WTC11 (cell line): Measurements from ENCODE around the gene LRRC8A. TPM values are rescaled to one million over a fixed set of nuclear protein-coding genes. Genes with fewer than 3 reads are reported as not detected.

ENCODE experiments used
- ATAC-seq: fragments of 200-7000 bp; cut with Tn5 transposase; 2 replicates; pipeline ENCODE4 v1.10.0; 2021; ENCODE audit warnings: mild to moderate bottlenecking, moderate library complexity
- CTCF ChIA-PET: fragments of 300-600 bp; sonication (Branson Sonifier 250); formaldehyde crosslinking; loops from one replicate; lab custom pipeline; 2021; ENCODE audit warnings: antibody characterized with exemption; lab: Charles Lee
- POLR2A ChIA-PET: fragments of 350-600 bp; sonication (Branson Sonifier 250); formaldehyde crosslinking; loops from one replicate; lab custom pipeline; 2021; ENCODE audit warnings: antibody characterized with exemption; lab: Charles Lee
- DNase-seq: peaks from one replicate; pipeline ENCODE4 v3.0.0; 2021; ENCODE audit warnings: low spot score
- H3K27ac Mint-ChIP-seq: 2 replicates; pipeline ENCODE4 v1.8.0; 2021; ENCODE audit warnings: mixed read lengths
- H3K27me3 Mint-ChIP-seq: 2 replicates; pipeline ENCODE4 v1.8.0; 2021; ENCODE audit warnings: low read depth, mild to moderate bottlenecking, moderate library complexity, mixed read lengths
- H3K36me3 Mint-ChIP-seq: 2 replicates; pipeline ENCODE4 v1.8.0; 2021; ENCODE audit warnings: mixed read lengths
- H3K4me1 Mint-ChIP-seq: 2 replicates; pipeline ENCODE4 v1.8.0; 2022; ENCODE audit warnings: mixed read lengths
- H3K4me3 Mint-ChIP-seq: 2 replicates; pipeline ENCODE4 v1.8.0; 2021; ENCODE audit warnings: mild to moderate bottlenecking, moderate library complexity, mixed read lengths
- H3K9me3 Mint-ChIP-seq: 2 replicates; pipeline ENCODE4 v1.8.0; 2021; ENCODE audit warnings: mixed read lengths
- ATF6 ChIP-seq: sonication (generic); formaldehyde crosslinking; IDR thresholded peaks from 2 replicates; pipeline ENCODE4 v1.8.1; 2023; ENCODE audit warnings: mild to moderate bottlenecking, missing genetic modification reagents
- ELF4 ChIP-seq: sonication (generic); formaldehyde crosslinking; IDR thresholded peaks from 2 replicates; pipeline ENCODE4 v1.8.1; 2022; ENCODE audit warnings: low read depth, mild to moderate bottlenecking, moderate library complexity, missing genetic modification reagents
- EMX1 ChIP-seq: fragments of 250-450 bp; sonication (Bioruptor Pico); IDR thresholded peaks from 2 replicates; pipeline ENCODE4 v1.8.0; 2021; ENCODE audit warnings: mild to moderate bottlenecking
- ETV6 ChIP-seq: sonication (generic); formaldehyde crosslinking; IDR thresholded peaks from 2 replicates; pipeline ENCODE4 v1.8.1; 2022; ENCODE audit warnings: mild to moderate bottlenecking, missing genetic modification reagents
- HMGA2 ChIP-seq: fragments of 250-450 bp; sonication (Bioruptor Pico); IDR thresholded peaks from 2 replicates; pipeline ENCODE4 v1.4.0; 2021; ENCODE audit warnings: mild to moderate bottlenecking, moderate library complexity
- JAZF1 ChIP-seq: fragments of 250-450 bp; sonication (Bioruptor Pico); IDR thresholded peaks from 2 replicates; pipeline ENCODE4 v1.9.0; 2021; ENCODE audit warnings: moderate library complexity, mild to moderate bottlenecking, inconsistent platforms
- KAT7 ChIP-seq: sonication (generic); formaldehyde crosslinking; IDR thresholded peaks from 2 replicates; pipeline ENCODE4 v1.8.1; 2023; ENCODE audit warnings: missing genetic modification reagents, mild to moderate bottlenecking, borderline replicate concordance
- NFATC4 ChIP-seq: fragments of 250-450 bp; sonication (Bioruptor Pico); IDR thresholded peaks from 2 replicates; pipeline ENCODE4 v1.9.0; 2021; ENCODE audit warnings: mild to moderate bottlenecking
- NFE2L1 ChIP-seq: sonication (generic); formaldehyde crosslinking; IDR thresholded peaks from 2 replicates; pipeline ENCODE4 v1.8.1; 2023; ENCODE audit warnings: missing genetic modification reagents
- OVOL2 ChIP-seq: fragments of 250-450 bp; sonication (Bioruptor Pico); IDR thresholded peaks from 2 replicates; pipeline ENCODE4 v1.9.0; 2021; ENCODE audit warnings: mild to moderate bottlenecking, borderline replicate concordance
- PREB ChIP-seq: sonication (generic); formaldehyde crosslinking; IDR thresholded peaks from 2 replicates; pipeline ENCODE4 v1.8.1; 2022; ENCODE audit warnings: mild to moderate bottlenecking, missing genetic modification reagents, moderate library complexity, borderline replicate concordance
- PRRX2 ChIP-seq: fragments of 250-450 bp; sonication (Bioruptor Pico); IDR thresholded peaks from 2 replicates; pipeline ENCODE4 v1.8.0; 2021; ENCODE audit warnings: mild to moderate bottlenecking
- RELA ChIP-seq: sonication (generic); formaldehyde crosslinking; IDR thresholded peaks from 2 replicates; pipeline ENCODE4 v1.8.1; 2022; ENCODE audit warnings: missing genetic modification reagents, mild to moderate bottlenecking, borderline replicate concordance
- SOX15 ChIP-seq: fragments of 250-450 bp; sonication (Bioruptor Pico); IDR thresholded peaks from 2 replicates; pipeline ENCODE4 v1.9.0; 2021; ENCODE audit warnings: mild to moderate bottlenecking
- TEAD1 ChIP-seq: sonication (generic); formaldehyde crosslinking; IDR thresholded peaks from 2 replicates; pipeline ENCODE4 v1.8.0; 2022; ENCODE audit warnings: mild to moderate bottlenecking, missing genetic modification reagents
- TEAD4 ChIP-seq: sonication (generic); formaldehyde crosslinking; IDR thresholded peaks from 2 replicates; pipeline ENCODE4 v1.8.0; 2022; ENCODE audit warnings: mild to moderate bottlenecking, missing genetic modification reagents
- ZNF263 ChIP-seq: sonication (generic); formaldehyde crosslinking; IDR thresholded peaks from 2 replicates; pipeline ENCODE4 v1.8.1; 2022; ENCODE audit warnings: low read depth, mild to moderate bottlenecking, moderate library complexity, missing genetic modification reagents
- ZNF396 ChIP-seq: fragments of 250-450 bp; sonication (Bioruptor Pico); IDR thresholded peaks from 2 replicates; pipeline ENCODE4 v1.8.0; 2021; ENCODE audit warnings: mild to moderate bottlenecking, moderate library complexity, borderline replicate concordance
- ZNF425 ChIP-seq: fragments of 250-450 bp; sonication (Bioruptor Pico); conservative IDR thresholded peaks from 2 replicates; pipeline ENCODE4 v1.9.0; 2021; ENCODE audit warnings: mild to moderate bottlenecking
- total RNA-seq: library from RNA; stranded (reverse); gene quantifications from 3 replicates; pipeline ENCODE4 v1.2.3, GENCODE V29; 2021
- TF ChIP-seq, protein P1 (sequence below): sonication (generic); formaldehyde crosslinking; conservative IDR thresholded peaks from 2 replicates; pipeline ENCODE4 v1.8.1; 2022; ENCODE audit warnings: mild to moderate bottlenecking, missing genetic modification reagents
- TF ChIP-seq, protein P2 (sequence below): sonication (generic); formaldehyde crosslinking; IDR thresholded peaks from 2 replicates; pipeline ENCODE4 v1.8.1; 2022; ENCODE audit warnings: low read depth, mild to moderate bottlenecking, moderate library complexity, missing genetic modification reagents, borderline replicate concordance
- TF ChIP-seq, protein P3 (sequence below): sonication (generic); formaldehyde crosslinking; IDR thresholded peaks from 2 replicates; pipeline ENCODE4 v1.8.1; 2023; ENCODE audit warnings: mild to moderate bottlenecking, missing genetic modification reagents, borderline replicate concordance
- TF ChIP-seq, protein P4 (sequence below): sonication (generic); formaldehyde crosslinking; IDR thresholded peaks from 2 replicates; pipeline ENCODE4 v1.8.1; 2023; ENCODE audit warnings: mild to moderate bottlenecking, missing genetic modification reagents, moderate library complexity

LRRC8A gene
- total RNA-seq, 1 experiment from 2014 or later: 83.5 TPM

- TF ChIP-seq, protein P1, sequence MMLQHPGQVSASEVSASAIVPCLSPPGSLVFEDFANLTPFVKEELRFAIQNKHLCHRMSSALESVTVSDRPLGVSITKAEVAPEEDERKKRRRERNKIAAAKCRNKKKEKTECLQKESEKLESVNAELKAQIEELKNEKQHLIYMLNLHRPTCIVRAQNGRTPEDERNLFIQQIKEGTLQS (CRISPR knock-in tag): no peak
- TF ChIP-seq KAT7 (no peak), TEAD4 (CRISPR knock-in tag) (no peak)
Measured at GRCh38 chr9:128913995-128914772, 32.3 kb downstream of the LRRC8A start (continued).

DNA sequence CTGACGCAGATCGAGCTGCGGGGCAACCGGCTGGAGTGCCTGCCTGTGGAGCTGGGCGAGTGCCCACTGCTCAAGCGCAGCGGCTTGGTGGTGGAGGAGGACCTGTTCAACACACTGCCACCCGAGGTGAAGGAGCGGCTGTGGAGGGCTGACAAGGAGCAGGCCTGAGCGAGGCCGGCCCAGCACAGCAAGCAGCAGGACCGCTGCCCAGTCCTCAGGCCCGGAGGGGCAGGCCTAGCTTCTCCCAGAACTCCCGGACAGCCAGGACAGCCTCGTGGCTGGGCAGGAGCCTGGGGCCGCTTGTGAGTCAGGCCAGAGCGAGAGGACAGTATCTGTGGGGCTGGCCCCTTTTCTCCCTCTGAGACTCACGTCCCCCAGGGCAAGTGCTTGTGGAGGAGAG is 34.3 kb downstream of the LRRC8A start:
- POLR2A ChIA-PET: no interaction called here
- Mint-ChIP-seq H3K36me3 (peaks cover 29% of the 10 kb centered on the region), H3K4me3 (no peak overlapping the region), H3K4me1 (peaks cover 26% of the 10 kb centered on the region), H3K27me3 (no peaks in the 10 kb centered on the region), H3K9me3 (no peaks in the 10 kb centered on the region), H3K27ac (no peak overlapping the region)
- ATAC-seq (no peak), DNase-seq (no peak)
- CTCF ChIA-PET: interaction anchor here (1.7 kb wide), 1 partner anchor 12 kb away, joined by 5 read pairs; no protein-coding TSS in a partner anchor
- TF ChIP-seq TEAD1 (CRISPR knock-in tag): no peak
- TF ChIP-seq, protein P2, sequence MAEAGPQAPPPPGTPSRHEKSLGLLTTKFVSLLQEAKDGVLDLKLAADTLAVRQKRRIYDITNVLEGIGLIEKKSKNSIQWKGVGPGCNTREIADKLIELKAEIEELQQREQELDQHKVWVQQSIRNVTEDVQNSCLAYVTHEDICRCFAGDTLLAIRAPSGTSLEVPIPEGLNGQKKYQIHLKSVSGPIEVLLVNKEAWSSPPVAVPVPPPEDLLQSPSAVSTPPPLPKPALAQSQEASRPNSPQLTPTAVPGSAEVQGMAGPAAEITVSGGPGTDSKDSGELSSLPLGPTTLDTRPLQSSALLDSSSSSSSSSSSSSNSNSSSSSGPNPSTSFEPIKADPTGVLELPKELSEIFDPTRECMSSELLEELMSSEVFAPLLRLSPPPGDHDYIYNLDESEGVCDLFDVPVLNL: no peak
- TF ChIP-seq, protein P3, sequence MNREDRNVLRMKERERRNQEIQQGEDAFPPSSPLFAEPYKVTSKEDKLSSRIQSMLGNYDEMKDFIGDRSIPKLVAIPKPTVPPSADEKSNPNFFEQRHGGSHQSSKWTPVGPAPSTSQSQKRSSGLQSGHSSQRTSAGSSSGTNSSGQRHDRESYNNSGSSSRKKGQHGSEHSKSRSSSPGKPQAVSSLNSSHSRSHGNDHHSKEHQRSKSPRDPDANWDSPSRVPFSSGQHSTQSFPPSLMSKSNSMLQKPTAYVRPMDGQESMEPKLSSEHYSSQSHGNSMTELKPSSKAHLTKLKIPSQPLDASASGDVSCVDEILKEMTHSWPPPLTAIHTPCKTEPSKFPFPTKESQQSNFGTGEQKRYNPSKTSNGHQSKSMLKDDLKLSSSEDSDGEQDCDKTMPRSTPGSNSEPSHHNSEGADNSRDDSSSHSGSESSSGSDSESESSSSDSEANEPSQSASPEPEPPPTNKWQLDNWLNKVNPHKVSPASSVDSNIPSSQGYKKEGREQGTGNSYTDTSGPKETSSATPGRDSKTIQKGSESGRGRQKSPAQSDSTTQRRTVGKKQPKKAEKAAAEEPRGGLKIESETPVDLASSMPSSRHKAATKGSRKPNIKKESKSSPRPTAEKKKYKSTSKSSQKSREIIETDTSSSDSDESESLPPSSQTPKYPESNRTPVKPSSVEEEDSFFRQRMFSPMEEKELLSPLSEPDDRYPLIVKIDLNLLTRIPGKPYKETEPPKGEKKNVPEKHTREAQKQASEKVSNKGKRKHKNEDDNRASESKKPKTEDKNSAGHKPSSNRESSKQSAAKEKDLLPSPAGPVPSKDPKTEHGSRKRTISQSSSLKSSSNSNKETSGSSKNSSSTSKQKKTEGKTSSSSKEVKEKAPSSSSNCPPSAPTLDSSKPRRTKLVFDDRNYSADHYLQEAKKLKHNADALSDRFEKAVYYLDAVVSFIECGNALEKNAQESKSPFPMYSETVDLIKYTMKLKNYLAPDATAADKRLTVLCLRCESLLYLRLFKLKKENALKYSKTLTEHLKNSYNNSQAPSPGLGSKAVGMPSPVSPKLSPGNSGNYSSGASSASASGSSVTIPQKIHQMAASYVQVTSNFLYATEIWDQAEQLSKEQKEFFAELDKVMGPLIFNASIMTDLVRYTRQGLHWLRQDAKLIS (CRISPR knock-in tag): no peak
- no peak for TF ChIP-seq TEAD4 (CRISPR knock-in tag)
- TF ChIP-seq ZNF396: no peak
- no peak for TF ChIP-seq PRRX2 (CRISPR knock-in tag)
- no peak for TF ChIP-seq ELF4 (CRISPR knock-in tag)
- no peak for TF ChIP-seq ETV6 (CRISPR knock-in tag)
- TF ChIP-seq HMGA2 (CRISPR knock-in tag): no peak
- no peak for TF ChIP-seq NFE2L1 (CRISPR knock-in tag)
- TF ChIP-seq ATF6 (CRISPR knock-in tag): no peak
- TF ChIP-seq, all 79 proteins: peak for 0

DNA sequence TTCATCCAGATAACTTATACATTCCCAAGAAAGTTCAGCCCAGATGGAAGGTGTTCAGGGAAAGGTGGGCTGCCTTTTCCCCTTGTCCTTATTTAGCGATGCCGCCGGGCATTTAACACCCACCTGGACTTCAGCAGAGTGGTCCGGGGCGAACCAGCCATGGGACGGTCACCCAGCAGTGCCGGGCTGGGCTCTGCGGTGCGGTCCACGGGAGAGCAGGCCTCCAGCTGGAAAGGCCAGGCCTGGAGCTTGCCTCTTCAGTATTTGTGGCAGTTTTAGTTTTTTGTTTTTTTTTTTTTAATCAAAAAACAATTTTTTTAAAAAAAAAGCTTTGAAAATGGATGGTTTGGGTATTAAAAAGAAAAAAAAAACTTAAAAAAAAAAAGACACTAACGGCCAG is 34.8 kb downstream of the LRRC8A start:
- ChIA-PET CTCF (no interaction called here), POLR2A (no interaction called here)
- Mint-ChIP-seq H3K27me3 (no peaks in the 10 kb centered on the region), H3K4me3 (no peak overlapping the region), H3K9me3 (no peaks in the 10 kb centered on the region), H3K36me3 (peaks cover 29% of the 10 kb centered on the region), H3K4me1 (peaks cover 26% of the 10 kb centered on the region), H3K27ac (peak overlapping the region; percentile 32; the same call in 1 of the 2 replicates)
- no peak for ATAC-seq
- no peak for DNase-seq
- no peak for TF ChIP-seq JAZF1 (CRISPR knock-in tag)
- TF ChIP-seq, protein P4, sequence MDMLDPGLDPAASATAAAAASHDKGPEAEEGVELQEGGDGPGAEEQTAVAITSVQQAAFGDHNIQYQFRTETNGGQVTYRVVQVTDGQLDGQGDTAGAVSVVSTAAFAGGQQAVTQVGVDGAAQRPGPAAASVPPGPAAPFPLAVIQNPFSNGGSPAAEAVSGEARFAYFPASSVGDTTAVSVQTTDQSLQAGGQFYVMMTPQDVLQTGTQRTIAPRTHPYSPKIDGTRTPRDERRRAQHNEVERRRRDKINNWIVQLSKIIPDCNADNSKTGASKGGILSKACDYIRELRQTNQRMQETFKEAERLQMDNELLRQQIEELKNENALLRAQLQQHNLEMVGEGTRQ (CRISPR knock-in tag): no peak
- no peak for TF ChIP-seq ZNF263 (CRISPR knock-in tag)
- no peak for TF ChIP-seq NFATC4
- TF ChIP-seq ZNF425 (CRISPR knock-in tag): no peak
- no peak for TF ChIP-seq EMX1 (CRISPR knock-in tag)
- TF ChIP-seq SOX15 (CRISPR knock-in tag): no peak
- TF ChIP-seq PREB (CRISPR knock-in tag): no peak
- no peak for TF ChIP-seq RELA
- TF ChIP-seq OVOL2 (CRISPR knock-in tag): no peak
